Mesendoderm (in vitro differentiated cells): ENCODE results near the gene TMEM178B.

Source experiments
- DNase-seq: peaks from one replicate; pipeline ENCODE4 v3.0.0; 2013
- H2AK5ac ChIP-seq: 2 replicates; pipeline ENCODE4 v1.6.1; 2013; ENCODE audit warnings: low read length, inconsistent platforms
- H2BK120ac ChIP-seq: 2 replicates; pipeline ENCODE4 v1.6.1; 2013; ENCODE audit warnings: low read depth, mild to moderate bottlenecking, low read length, moderate library complexity, mixed read lengths
- H2BK15ac ChIP-seq: replicated peaks from 2 replicates; pipeline ENCODE4 v1.6.1; 2013; ENCODE audit warnings: low read depth, mild to moderate bottlenecking, moderate library complexity
- H2BK5ac ChIP-seq: 2 replicates; pipeline ENCODE4 v1.6.1; 2013; ENCODE audit warnings: low read length, inconsistent platforms
- H3K18ac ChIP-seq: 2 replicates; pipeline ENCODE4 v1.6.1; 2013; ENCODE audit warnings: mild to moderate bottlenecking, low read length, mixed read lengths
- H3K23ac ChIP-seq: one replicate; pipeline ENCODE4 v1.6.1; 2013; ENCODE audit warnings: low read length
- H3K27ac ChIP-seq: 2 replicates; pipeline ENCODE4 v1.5.1; 2013; ENCODE audit warnings: low read depth, mild to moderate bottlenecking, inconsistent platforms, low read length, moderate library complexity
- H3K27me3 ChIP-seq: 2 replicates; pipeline ENCODE4 v1.6.1; 2013; ENCODE audit warnings: low read length, control low read depth, mild to moderate bottlenecking, inconsistent platforms; ENCODE audit not compliant: insufficient read depth, poor library complexity
- H3K36me3 ChIP-seq: 2 replicates; pipeline ENCODE4 v1.6.1; 2013; ENCODE audit warnings: low read length, inconsistent platforms; ENCODE audit not compliant: control insufficient read depth, insufficient read depth
- H3K4ac ChIP-seq: one replicate; pipeline ENCODE4 v1.6.1; 2013; ENCODE audit warnings: low read depth, mild to moderate bottlenecking, low read length, moderate library complexity
- H3K4me1 ChIP-seq: 2 replicates; pipeline ENCODE4 v1.6.1; 2013; ENCODE audit warnings: low read depth, low read length, inconsistent platforms; ENCODE audit not compliant: control insufficient read depth
- H3K4me2 ChIP-seq: 2 replicates; pipeline ENCODE4 v1.6.1; 2013; ENCODE audit warnings: low read length
- H3K4me3 ChIP-seq: 2 replicates; pipeline ENCODE4 v1.5.1; 2013; ENCODE audit warnings: mild to moderate bottlenecking, low read length
- H3K56ac ChIP-seq: one replicate; pipeline ENCODE4 v1.6.1; 2013; ENCODE audit warnings: low read length
- H3K79me1 ChIP-seq: 2 replicates; pipeline ENCODE4 v1.6.1; 2013; ENCODE audit warnings: low read length, inconsistent platforms
- H3K79me2 ChIP-seq: 2 replicates; pipeline ENCODE4 v1.6.1; 2013; ENCODE audit warnings: mild to moderate bottlenecking, low read length; ENCODE audit not compliant: control insufficient read depth, insufficient read depth
- H3K9ac ChIP-seq: 2 replicates; pipeline ENCODE4 v1.6.1; 2013; ENCODE audit warnings: low read length, inconsistent platforms
- H4K5ac ChIP-seq: one replicate; pipeline ENCODE4 v1.6.1; 2013; ENCODE audit warnings: low read length
- H4K8ac ChIP-seq: one replicate; pipeline ENCODE4 v1.6.1; 2013; ENCODE audit warnings: low read depth, mild to moderate bottlenecking, control low read depth, low read length, moderate library complexity
- WGBS: extraction: QIAGEN DNeasy Blood & Tissue Kit; methylation state at CpG from one replicate; pipeline ENCODE4 v1.1.7; 2013; ENCODE audit warnings: low lambda C conversion rate, missing lambda C conversion rate; ENCODE audit not compliant: insufficient coverage; ENCODE audit errors: extremely low coverage; 5-methylcytosine and 5-hydroxymethylcytosine counted together

The TMEM178B gene

DNA sequence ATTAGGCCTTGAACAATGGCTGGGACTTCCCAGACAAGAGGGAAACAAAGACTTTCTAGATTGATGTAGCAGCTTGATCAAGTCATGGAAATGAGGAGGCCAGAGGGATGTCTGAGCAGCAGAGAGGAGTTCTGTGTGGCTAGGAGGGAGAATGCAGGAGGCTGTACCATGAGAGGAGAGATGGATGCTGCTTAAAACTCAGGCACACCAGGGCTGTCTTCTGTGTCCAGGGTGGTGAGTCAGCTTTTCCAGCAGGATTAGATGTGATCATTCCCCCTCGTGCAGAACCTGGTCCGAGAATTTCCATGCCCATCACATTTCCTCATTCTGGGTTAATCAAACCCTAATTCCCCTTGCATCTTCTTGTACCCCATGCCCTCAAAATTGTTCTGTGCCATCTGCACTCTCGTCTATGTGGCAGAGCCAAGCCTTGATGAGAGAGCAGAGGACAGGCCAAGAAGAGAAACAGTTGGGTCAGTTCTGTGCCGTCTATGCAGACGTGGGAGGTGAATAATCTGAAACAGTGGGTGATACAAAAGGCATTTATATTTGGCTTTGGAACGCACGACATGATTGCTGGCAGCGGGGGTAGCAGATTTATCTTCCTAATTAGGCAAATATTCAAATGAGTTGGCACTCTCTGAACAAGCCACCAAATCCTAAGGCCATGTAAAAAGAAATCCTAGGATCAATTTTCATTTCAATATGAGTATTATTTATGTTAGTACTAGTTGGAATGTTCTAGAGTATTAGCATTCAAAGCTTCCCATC lies 160.7 kb downstream of the TMEM178B start:
- H2BK5ac ChIP-seq, result no peak overlapping the region
- no peak overlapping the region for H2BK15ac ChIP-seq

DNA sequence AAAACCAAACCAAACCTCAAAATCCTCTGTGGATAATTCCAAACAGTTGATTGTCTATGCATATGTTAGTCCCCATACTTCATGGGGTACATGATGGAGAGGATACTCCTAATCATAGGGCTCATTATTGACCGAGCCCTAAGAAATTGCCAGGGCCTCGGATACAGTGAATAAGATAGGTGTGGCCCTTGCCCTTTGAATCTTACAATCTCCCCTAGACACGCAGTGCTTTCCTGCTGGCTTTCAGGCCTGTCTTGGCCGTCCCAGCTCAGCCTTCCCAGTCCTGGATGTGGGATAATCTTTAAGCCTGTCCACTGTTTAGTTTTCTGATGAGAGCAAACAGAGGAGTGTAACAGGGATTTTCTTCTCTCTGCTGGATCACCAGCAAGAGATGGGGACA lies 161.8 kb downstream of the TMEM178B start:
- no peaks in the 10 kb centered on the region for H3K79me1 ChIP-seq
- H3K4ac ChIP-seq, result no peak overlapping the region
- no peak overlapping the region for H4K8ac ChIP-seq
- H3K4me3 ChIP-seq, result no peak overlapping the region
- H2BK15ac ChIP-seq, result no peak overlapping the region
- H3K56ac ChIP-seq, result no peak overlapping the region
- no peaks in the 10 kb centered on the region for H3K27me3 ChIP-seq
- no peak overlapping the region for H3K23ac ChIP-seq
- H4K5ac ChIP-seq, result no peak overlapping the region
- no peak overlapping the region for H3K9ac ChIP-seq
- H2BK120ac ChIP-seq, result no peak overlapping the region
- DNase-seq, result no peak
- no peak overlapping the region for H2AK5ac ChIP-seq
- H3K4me1 ChIP-seq, result no peaks in the 10 kb centered on the region
- H3K27ac ChIP-seq, result no peak overlapping the region
- H3K79me2 ChIP-seq, result no peaks in the 10 kb centered on the region
- H3K18ac ChIP-seq, result no peak overlapping the region
- H3K36me3 ChIP-seq, result no peaks in the 10 kb centered on the region
- no CpG with 5 or more reads among the region's 4 CpGs for WGBS
- no peak overlapping the region for H3K4me2 ChIP-seq
- H2BK5ac ChIP-seq, result no peak overlapping the region

More for the DNA sequence above, 160.7 kb downstream of the TMEM178B start:
- no peak overlapping the region for H2BK120ac ChIP-seq
- no peak overlapping the region for H4K5ac ChIP-seq
- WGBS, result no CpG with 5 or more reads among the region's 8 CpGs
- no peak overlapping the region for H3K56ac ChIP-seq
- no peaks in the 10 kb centered on the region for H3K36me3 ChIP-seq
- H3K9ac ChIP-seq, result no peak overlapping the region
- H3K79me1 ChIP-seq, result no peaks in the 10 kb centered on the region
- H3K27ac ChIP-seq, result no peak overlapping the region
- no peak overlapping the region for H3K23ac ChIP-seq
- no peaks in the 10 kb centered on the region for H3K79me2 ChIP-seq
- no peak overlapping the region for H3K18ac ChIP-seq
- H3K4me1 ChIP-seq, result no peaks in the 10 kb centered on the region
- no peak overlapping the region for H3K4me2 ChIP-seq
- DNase-seq, result no peak
- no peak overlapping the region for H4K8ac ChIP-seq
- H3K4ac ChIP-seq, result no peak overlapping the region
- H3K27me3 ChIP-seq, result no peaks in the 10 kb centered on the region
- H2AK5ac ChIP-seq, result no peak overlapping the region
- H3K4me3 ChIP-seq, result no peak overlapping the region

DNA sequence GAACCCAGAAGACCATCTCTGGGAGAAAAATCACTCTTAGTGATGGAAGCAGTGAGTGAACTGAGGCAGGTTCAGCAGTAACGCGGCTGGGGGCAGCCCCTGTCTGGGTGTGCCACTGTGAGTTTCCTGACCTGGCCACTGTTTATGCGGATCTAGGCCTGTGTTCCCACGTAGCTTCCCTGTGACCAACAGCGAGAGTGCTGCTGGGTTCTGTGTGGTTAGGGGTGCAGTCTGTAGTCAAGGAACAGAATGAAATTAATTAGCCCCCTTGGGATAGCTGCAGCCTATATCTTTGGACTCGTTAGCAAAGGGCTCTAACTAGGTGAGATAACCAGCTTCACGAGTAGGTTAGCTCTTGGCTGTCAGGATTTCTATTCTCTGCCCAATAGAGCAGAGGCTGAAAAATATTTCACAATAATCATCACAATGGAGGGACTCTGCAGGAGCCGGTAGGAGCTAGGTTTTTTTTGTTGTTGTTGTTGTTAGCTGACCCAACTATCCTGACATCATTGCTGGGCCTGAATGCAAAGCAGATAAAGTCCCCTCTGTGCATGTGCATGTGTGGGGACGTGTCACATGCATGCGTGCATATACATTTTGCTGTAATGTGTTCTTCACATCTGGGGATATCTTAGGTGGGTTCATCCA lies 164.9 kb downstream of the TMEM178B start:
- no peak overlapping the region for H2BK5ac ChIP-seq
- H3K4me2 ChIP-seq, result no peak overlapping the region
- no peaks in the 10 kb centered on the region for H3K27me3 ChIP-seq
- no peaks in the 10 kb centered on the region for H3K79me1 ChIP-seq
- H2BK120ac ChIP-seq, result no peak overlapping the region
- no peak overlapping the region for H3K56ac ChIP-seq
- H3K4me3 ChIP-seq, result no peak overlapping the region
- DNase-seq, result no peak
- no CpG with 5 or more reads among the region's 10 CpGs for WGBS
- H3K23ac ChIP-seq, result no peak overlapping the region
- no peaks in the 10 kb centered on the region for H3K4me1 ChIP-seq
- no peak overlapping the region for H2BK15ac ChIP-seq
- no peaks in the 10 kb centered on the region for H3K36me3 ChIP-seq
- H3K18ac ChIP-seq, result no peak overlapping the region
- no peak overlapping the region for H4K8ac ChIP-seq
- H3K4ac ChIP-seq, result no peak overlapping the region
- no peak overlapping the region for H2AK5ac ChIP-seq
- H3K27ac ChIP-seq, result no peak overlapping the region
- no peak overlapping the region for H4K5ac ChIP-seq
- no peaks in the 10 kb centered on the region for H3K79me2 ChIP-seq
- no peak overlapping the region for H3K9ac ChIP-seq

GRCh38 chr7:141239661-141240060 lies 165.8 kb downstream of the TMEM178B start:
- Histone ChIP-seq H3K9ac (no peak overlapping the region), H2AK5ac (no peak overlapping the region), H3K4ac (no peak overlapping the region), H2BK120ac (no peak overlapping the region), H4K5ac (no peak overlapping the region), H3K4me2 (no peak overlapping the region), H2BK15ac (no peak overlapping the region), H3K4me3 (no peak overlapping the region), H3K79me1 (no peaks in the 10 kb centered on the region), H3K27me3 (no peaks in the 10 kb centered on the region), H3K27ac (no peak overlapping the region), H2BK5ac (no peak overlapping the region), H3K18ac (no peak overlapping the region), H3K79me2 (no peaks in the 10 kb centered on the region), H4K8ac (no peak overlapping the region), H3K36me3 (no peaks in the 10 kb centered on the region), H3K23ac (no peak overlapping the region), H3K4me1 (no peaks in the 10 kb centered on the region), H3K56ac (no peak overlapping the region)
- 100% methylated on average over 1 of the region's 2 CpGs for WGBS
- no peak for DNase-seq

- no peak overlapping the region for H3K4me3 ChIP-seq
- WGBS, result no CpG with 5 or more reads among the region's 5 CpGs
- no peaks in the 10 kb centered on the region for H3K36me3 ChIP-seq
- no peak overlapping the region for H3K18ac ChIP-seq
- H3K4ac ChIP-seq, result no peak overlapping the region
- H2BK15ac ChIP-seq, result no peak overlapping the region
- no peak overlapping the region for H3K27ac ChIP-seq
- DNase-seq, result no peak
- no peaks in the 10 kb centered on the region for H3K4me1 ChIP-seq
- no peaks in the 10 kb centered on the region for H3K79me2 ChIP-seq
- H2BK5ac ChIP-seq, result no peak overlapping the region
- no peaks in the 10 kb centered on the region for H3K79me1 ChIP-seq
- no peak overlapping the region for H3K23ac ChIP-seq
- no peak overlapping the region for H4K5ac ChIP-seq
- no peak overlapping the region for H2AK5ac ChIP-seq
- no peak overlapping the region for H4K8ac ChIP-seq
- H3K27me3 ChIP-seq, result no peaks in the 10 kb centered on the region
- H2BK120ac ChIP-seq, result no peak overlapping the region
- no peak overlapping the region for H3K9ac ChIP-seq
- no peak overlapping the region for H3K4me2 ChIP-seq
- no peak overlapping the region for H3K56ac ChIP-seq
These were observed 168.7 kb downstream of the TMEM178B start for GRCh38 chr7:141242568-141242967.
